Eye (tissue), 1 donor: ENCODE measurements around the gene MLEC.
A peak's percentile ranks its signal among the peaks of the same experiment; 100 is the strongest.

Source experiments
- DNase-seq: peaks from one replicate; pipeline ENCODE4 v3.0.0-alpha.2; 2015

MLEC gene, protein sequence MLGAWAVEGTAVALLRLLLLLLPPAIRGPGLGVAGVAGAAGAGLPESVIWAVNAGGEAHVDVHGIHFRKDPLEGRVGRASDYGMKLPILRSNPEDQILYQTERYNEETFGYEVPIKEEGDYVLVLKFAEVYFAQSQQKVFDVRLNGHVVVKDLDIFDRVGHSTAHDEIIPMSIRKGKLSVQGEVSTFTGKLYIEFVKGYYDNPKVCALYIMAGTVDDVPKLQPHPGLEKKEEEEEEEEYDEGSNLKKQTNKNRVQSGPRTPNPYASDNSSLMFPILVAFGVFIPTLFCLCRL

DNA sequence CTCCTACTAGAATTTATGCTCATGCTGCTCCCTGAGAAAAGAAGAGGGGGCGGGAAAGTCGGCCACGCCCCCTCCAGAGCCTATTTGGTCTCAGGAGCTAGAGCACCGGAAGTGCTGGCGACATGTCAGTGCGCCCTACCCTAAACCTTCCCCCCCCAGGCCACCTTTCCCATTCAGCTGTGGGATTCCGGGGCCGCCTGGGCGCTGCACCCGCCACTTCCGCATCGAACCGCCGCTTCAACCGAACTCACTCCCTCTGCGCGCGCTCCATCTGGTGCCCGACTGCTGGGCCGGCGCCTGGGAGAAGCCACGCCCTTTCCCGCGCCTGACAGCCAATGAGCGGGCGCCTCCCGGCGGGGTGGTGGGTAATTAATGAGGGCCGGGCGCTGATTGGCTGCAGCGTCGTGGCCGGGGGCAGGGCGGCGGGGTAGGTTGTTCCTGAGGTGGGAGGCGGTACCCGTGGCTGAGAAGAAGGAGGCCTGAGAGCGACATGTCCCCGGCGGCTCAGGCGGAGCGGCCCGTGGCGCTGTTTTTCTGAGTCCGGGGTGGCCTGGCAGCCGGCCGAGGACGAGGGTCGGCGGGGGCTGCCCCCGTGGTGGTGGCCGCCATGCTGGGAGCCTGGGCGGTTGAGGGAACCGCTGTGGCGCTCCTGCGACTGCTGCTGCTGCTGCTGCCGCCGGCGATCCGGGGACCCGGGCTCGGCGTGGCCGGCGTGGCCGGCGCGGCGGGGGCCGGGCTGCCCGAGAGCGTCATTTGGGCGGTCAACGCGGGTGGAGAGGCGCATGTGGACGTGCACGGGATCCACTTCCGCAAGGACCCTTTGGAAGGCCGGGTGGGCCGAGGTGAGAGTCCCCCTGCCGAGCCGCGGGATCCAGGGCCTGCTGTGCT is at the start of gene MLEC:
TSS of gene MLEC (plus strand) at position 460 of the 888 bp plus-strand sequence. CDS start at position 608, 148 bp downstream.
- peak; percentile 99 for DNase-seq

DNA sequence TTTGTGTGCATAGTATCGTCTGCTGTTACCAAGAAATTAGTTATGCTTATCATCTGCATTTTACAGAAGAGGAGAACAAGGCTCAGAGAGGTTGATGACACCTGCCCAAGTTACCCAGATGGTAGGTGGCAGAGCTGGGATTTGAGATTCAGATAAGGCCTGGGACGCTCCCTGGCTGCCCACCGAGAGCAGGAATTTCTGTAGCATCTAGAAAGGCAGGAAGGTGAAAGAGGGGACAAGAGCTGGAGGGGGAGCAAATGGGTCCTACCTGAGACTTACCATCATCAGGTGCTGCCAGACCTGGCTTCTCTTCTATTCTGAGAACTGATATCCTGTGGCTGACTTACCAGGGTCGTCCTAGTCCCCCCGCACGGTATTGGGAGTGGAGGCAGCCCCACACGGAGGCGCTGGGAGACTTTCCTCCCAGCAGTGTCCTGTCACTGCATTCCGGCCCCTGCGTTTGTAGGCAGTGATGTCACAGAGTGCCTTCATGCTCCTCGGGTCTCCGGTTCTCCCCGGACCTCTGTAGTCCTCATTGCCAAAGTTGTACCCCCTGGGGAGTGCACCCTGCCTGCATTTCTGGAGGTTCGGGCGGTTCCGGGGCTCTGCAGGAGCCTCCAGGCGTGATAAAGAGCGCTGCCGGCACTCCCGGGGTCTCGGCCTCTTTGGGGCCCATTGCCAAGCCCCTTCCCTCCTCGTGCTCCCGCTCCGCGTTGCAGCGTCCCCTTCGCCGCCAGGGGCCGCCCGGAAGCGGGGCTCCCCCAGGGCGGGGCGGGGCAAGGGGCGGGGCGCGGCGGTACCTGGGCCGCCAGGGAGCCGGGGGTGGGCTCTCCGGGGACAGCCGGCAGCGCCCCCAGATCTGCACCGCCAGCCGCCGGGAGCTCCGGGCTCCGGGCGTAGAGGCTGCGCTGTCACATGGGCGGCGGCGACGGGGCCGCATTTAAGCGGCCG is 46.9 kb upstream of the MLEC start, which contains the start of gene CABP1:
TSS of gene CABP1 (plus strand) at position 856 of the 951 bp plus-strand sequence. CDS start at position 916, 60 bp downstream.
- DNase-seq = peak; percentile 67

DNA sequence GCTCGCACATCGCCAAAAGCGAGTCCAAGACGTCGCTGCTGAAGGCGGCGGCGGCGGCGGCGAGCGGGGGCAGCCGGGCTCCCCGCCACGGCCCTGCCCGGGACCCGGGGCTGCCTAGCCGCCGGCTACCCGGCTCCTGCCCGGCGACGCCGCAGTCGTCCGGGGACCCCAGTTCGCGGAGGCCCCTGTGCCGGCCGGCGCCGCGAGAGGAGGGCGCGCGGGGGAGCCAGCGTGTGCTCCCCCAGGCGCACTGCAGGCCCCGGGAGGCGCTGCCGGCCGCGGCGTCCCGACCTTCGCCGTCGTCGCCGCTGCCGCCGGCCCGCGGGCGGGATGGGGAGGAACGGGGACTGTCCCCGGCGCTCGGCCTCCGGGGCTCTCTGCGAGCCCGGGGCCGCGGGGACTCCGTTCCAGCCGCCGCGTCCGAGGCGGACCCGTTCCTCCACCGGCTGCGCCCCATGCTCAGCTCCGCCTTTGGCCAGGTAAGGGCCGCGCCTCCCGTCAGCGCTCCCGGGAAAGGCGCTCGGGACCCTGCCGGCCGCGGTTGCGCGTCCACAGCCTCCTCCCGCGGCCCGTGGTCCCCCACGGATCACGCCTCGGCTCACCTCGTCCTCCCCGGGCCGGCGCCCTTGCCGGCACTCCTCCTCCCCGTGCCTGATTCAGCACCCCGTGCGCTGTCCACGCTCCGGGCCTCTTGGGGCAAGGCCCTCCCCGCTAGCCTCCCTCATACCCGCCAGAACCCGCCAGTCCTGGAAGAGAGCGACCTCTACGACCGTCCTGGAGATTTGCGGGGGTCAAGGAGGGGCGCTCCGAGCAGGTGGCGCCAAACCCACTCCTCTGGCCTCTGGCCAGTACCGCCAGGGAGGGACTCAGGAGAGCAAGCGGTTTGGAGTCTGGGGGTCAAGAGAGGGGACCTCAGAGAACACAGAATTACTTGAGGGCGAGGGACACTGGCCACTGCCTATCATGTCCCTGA is 45.8 kb upstream of the MLEC start:
- peak; percentile 83 for DNase-seq

DNA sequence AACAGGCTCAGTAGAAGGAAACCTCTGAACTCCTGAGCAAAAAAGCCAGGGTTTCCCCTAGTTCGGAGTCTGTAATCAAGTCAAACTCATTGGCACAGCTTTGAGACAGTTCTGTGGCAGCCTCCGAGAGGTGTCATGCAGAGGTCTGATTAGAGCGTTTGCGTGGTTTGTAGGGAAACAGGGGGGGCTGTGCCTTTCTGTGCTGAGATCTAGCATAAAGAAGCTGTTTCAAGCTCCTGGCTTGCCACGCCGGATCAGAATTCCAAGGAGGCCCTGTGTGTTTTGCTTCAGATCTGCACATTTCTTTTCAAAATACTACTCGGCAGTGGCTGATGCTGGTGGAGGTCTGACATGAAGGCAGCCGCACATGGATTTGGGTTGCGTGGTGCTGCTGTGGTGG is 44.8 kb upstream of the MLEC start:
- DNase-seq = no peak

DNA sequence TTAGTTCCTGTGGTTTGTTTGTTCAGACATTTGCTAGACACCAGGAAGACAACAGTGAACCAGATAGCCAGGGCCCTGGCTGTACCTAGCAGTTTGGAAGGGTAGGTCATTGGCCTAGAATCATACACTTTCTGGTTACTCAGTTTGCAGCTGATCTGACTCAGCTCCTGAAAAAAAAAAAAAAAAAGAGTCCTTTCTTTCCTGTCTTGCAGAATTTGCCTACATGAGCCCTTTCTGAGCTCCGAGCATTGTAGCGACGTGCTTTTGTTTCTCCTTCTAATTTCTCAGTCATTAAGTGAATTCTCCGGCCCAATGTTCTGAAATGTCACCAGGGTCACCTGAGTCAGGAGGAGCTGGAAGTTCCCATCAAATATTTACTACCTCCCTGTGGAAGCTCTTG is 44.1 kb upstream of the MLEC start:
- DNase-seq = no peak

DNA sequence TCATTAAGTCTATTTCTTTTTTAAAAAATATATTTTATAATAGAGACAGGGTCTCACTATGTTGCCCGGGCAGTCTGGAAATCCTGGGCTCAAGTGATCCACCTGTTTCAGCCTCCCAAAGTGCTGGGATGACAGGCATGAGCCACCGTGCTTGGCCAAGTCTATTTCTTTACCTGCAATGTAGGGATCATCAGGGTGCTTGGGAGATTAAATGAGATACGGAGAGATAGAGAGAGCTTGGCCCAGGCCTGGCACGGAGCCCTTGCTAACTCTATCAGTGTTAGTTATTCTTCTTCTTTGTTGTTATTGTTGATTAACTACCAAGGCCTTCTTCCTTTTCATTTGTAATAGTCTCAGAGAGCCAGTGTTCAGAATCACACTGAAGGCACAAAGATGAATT is 43.4 kb upstream of the MLEC start:
- DNase-seq = no peak

DNA sequence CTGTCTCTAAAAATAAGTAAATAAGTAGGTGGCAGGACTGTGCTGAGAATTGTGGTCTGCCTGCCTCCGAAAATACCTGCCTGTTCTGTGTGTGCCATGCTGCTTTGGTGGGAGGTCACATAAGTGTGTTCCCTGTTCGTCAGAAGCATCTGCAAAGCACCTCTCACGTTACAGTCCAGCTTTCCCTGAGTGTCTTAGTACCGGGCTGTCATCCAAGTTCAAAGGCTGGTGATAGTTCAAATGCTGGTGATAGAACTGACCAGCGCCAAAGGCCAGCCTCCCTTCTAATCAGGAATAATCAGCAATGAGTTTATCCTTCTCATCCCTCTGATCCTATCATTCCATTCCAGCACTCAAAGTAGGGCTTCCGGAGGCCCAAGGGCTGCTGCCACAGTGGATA is 40.9 kb upstream of the MLEC start:
- DNase-seq = no peak

DNA sequence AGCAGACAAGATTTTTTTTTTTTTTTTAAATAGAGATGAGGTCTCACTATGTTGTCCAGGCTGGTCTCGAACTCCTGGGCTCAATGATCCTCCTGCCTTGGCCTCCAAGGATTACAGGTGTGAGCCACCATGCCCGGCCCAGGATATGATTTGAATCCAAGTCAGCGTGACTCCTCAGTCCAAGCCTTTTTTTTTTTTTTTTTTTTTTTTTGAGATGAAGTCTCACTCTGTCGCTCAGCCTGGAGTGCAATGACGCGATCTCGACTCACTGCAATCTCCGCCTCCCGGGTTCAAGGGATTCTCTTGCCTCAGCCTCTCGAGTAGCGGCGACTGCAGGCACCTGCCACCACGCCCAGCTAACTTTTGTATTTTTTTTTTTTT is 39.6 kb upstream of the MLEC start:
- DNase-seq = no peak

DNA sequence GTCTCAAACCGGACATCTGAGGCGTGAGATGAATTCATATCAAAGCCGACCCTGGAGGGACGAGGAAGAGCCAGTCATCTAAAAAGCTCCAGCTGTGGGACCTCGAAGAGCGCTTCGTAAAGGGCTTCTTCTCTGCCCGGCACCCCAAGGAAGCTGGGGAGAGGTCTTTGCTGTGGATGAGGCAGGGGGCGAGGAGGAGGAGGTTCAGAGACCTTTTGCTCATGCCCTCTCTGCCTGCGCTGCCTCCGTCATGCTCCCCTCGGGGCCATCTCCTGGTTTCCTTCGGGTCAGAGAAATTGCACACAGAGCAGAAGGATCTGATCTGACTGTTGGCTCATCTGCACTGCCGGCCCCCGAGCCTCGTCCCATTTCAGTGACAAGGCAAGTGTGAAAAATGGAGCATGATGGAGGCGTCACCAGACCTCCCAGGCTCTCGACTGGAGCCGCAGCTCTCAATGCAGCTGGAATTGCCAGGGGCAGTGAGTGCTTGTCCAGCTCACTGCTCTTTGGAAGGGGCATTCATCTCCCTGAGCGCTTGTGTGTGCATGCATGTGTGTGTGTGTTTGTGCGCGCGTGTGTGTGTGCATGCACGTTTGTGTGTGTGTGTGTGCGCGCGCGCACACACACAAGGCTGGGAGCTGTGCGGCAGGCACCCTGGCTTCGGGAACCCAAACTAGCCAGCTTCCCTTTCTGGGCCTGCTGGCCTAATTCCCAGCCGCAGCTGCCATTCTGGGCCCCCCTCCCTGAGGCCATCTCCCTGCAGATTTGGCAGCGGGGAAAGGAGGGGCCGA is 37.3 kb upstream of the MLEC start:
- peak; percentile 83 for DNase-seq

DNA sequence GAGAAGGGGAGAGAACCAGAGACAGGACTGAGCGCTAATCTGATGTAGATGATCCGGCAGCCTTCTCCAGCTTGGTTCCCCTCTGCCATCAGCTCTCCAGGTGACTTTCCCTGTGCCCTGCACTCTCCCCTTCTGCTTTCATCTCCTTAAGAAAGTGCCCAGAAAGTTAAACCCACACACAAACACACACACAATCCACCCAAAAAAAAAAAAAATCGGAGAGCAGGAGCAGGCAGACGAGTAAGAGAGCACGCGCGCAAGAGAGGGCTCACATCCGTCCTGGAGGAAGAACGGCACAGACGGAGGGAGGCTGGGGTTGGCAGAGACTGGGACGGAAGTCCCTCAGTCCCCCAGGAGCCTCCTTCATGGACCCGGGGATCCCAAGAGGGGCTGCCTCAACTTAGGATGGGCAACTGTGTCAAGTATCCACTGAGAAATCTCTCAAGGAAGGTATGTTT is 36.7 kb upstream of the MLEC start:
- no peak for DNase-seq

DNA sequence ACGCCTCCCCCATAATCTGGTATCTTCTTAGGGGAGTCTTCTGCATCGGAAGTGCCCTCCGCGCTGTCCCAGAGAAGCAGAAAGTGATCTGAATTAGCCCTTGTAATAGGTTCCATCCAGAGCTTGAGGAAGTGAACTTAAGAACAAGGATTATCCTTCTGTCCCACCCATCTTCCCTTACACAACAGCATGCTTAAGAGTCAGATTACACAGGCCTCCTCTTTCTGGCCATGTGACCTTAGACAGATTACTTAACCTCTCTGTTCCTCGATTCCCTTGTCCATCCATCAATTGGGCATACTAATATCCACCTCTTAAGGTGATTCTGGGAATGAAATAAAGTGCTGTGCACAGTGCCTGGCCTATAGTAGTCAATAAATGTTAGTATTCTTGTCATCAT is 35.1 kb upstream of the MLEC start:
- no peak for DNase-seq

DNA sequence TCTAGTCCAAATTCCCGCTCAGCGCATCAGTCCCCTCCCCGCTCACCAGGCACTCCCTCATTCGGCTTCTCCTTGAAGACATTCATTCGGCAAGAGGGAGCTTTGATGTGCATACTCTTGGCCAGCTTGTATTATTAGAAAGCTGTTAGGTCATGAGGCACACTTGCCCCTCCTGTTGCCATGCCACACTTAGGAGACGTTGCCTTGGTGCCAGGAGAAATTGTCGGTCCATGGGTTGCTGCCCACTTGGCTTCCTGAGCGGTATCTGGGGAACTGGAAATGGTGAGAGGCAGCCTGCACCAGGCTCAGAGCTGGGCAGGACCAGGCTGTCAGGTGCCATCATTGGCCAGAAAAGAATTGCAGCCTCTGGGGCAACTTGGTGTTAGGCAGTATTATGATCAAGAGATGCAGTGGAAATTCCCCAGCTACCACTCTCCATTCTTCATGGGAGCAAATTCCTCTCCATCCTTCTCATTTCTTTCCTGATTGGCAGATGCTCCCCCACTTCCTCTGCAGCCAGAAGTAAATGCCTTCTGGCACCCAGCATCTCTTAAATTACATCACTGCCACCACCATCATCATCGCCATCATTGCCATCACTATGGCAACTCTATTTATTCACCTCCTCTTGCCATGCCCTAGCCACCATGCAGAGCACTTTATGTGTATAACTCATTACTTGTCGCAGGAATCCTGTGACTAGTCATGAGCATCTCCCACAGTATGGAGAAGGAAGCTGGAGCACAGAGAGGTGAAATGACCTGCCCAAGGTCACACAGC is 34.1 kb upstream of the MLEC start:
- DNase-seq = no peak

DNA sequence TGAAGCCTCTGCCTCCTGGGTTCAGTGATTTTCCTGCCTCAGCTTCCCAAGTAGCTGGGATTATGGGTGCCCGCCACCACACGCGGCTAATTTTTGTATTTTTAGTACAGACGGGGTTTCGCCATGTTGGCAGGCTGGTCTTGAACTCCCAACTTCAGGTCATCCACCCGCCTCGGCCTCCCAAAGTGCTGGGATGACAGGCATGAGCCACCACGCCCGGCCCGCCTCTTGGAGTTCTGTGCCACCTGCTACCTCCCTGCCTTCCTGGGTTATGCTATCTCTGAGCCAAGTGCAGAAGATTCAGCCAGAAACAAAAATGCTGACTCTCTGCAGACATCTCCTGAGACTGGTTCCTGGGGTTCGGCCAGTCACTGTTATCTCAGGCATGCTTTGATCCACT is 33.3 kb upstream of the MLEC start:
- DNase-seq = no peak

DNA sequence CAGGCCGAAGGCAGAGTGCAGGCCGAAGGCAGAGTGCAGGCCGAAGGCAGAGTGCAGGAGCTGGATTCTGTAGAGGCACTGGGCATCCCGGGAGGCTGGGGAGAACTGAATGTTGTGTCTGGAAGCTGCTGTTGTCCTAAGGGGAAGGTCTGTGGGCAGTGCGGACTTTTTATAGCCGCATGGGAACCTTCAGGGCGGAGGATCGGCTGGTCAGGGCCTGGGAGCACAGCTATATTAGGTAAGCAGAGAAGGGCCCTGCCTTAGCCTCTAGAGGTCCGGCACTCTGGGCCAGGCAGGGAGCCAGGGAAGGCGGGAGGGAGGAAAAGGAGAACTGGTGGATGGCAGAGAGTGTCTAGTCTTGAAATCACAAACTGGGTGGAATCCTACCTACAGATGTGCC is 32.3 kb upstream of the MLEC start:
- no peak for DNase-seq

DNA sequence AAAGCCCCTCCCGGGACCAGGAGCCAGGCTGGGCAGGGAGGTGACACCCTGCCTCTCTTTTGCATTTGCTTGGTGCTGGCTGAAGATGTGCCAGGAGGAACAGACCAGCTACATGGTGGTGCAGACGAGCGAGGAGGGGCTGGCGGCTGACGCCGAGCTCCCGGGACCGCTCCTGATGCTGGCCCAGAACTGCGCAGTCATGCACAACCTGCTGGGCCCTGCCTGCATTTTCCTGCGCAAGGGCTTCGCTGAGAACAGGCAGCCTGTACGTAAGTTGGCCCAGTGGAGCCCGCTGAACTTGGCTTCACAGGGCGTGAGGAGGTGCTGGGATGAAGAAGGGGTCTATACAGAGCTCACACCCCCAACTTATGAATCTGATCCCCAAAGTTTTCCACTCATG is 30.9 kb upstream of the MLEC start:
- no peak for DNase-seq

DNA sequence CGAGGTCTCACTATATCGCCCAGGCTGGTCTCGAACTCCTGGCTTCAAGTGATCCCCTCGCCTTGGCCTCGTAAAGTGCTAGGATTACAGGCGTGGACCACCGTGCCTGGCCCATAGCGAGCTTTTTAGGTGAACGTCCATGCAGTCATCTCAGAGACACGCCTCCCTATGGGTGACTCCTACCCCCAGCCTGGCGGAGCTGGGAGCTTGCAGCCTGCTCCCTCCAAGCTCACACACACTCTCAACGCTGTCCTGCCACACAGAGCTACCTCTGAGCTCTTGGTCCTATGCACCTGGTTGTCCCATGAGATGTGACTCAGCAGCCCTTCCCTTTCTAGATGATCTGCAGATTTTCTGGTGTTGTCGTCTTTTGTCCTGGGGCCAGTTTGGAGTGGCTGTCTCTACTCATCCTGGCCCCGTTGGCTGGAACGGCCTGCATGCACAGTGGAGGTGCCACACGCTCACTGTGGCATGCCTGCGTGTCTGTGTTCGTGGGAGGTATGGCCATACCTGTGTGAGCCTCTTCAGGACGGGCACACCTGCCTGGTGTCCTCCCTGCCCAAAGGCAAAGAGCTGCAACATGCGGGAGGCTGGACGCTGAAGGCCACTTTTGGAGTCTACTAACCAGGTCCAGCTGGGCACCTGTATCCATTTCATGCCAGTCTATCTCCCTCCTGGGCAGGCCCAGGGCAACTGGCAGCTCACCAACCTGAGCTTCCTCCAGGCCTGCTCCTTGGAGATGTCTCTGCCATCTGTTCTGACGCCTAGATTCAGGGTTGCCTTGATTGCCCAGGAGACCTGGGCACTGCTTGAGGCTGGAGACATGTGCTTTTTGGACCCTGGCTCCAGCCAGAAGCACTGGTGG is 28.4 kb upstream of the MLEC start:
- no peak for DNase-seq

DNA sequence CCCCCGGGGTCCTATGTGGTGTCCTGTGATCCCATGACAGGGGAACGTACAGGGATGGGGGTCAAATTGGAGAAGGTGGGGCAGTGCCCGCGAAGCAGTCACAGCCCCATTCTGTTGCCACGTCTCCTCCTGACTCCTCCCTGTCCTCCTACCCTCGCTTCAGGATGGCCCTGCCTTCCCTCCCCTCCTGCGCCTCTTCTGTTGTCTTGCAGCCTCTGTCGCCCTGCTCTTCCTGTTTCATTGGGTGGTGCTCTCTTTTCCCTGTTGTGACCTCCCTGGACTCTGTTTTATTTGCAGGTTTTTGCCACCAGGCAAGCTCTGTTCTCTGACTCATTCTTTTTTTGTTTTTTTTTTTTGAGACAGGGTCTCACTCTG is 27.8 kb upstream of the MLEC start:
- no peak for DNase-seq

DNA sequence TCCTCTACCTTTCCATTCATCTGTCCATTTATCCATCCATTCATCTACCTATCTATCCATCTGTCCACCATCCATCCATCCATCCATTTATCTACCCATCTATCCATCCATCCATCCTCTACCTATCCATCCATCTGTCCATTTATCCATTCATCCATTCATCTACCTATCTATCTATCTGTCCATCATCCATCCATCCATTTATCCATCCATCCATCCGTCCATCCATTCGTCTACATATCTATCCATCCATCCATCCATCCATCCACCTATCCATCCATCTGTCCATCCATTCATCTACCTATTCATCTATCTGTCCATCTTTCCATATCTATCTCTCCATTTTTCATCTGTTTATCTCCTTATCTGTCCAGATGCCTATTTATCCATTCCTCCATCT is 25.5 kb upstream of the MLEC start:
- DNase-seq = no peak

DNA sequence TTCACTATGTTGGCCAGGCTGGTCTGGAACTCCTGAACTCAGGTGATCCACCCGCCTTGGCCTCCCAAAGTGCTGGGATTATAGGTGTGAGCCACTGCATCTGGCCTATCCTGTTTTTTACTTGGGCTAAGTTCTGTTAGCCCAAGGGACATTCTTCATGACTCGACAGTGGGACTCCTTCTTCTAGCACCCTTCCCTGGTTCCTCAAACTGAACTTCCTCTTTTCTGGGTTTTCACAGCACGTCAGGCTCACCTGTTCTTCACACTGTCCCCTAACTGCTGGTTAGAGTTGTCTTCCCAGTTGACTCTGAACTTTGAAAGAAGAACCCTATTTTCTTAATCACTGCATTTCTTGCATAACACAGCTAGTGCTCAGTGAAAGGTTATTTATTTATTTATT is 24.1 kb upstream of the MLEC start:
- DNase-seq = no peak
